Activated T-helper 1 cell treated with Interleukin-2 at 50 U/mL for 16 hours (primary cell): ENCODE measurements around the gene DIAPH2.

ENCODE experiments used
- DNase-seq: peaks from one replicate; pipeline ENCODE4 v3.0.0-alpha.2; 2020; ENCODE audit warnings: low read depth

The DIAPH2 gene

DNA sequence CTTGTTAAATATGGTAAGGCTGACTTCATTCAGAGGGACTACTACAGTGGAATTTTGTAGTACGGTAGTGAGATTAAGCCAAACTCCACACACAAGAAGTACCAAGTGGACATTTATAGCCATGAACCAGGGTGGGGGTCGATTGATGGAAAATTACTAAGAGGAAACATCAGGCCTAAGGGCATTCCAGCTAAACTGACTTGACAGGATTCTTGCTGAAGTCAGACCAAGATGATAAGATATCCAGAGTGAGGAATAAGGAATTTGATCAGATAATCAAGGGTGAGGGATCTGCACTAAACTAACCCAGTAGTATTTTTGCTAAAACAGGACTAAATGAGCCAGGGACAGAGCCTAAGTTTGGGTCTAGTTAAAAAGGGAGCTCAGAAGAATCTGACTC is 796.6 kb downstream of the DIAPH2 start:
- no peak for DNase-seq

DNA sequence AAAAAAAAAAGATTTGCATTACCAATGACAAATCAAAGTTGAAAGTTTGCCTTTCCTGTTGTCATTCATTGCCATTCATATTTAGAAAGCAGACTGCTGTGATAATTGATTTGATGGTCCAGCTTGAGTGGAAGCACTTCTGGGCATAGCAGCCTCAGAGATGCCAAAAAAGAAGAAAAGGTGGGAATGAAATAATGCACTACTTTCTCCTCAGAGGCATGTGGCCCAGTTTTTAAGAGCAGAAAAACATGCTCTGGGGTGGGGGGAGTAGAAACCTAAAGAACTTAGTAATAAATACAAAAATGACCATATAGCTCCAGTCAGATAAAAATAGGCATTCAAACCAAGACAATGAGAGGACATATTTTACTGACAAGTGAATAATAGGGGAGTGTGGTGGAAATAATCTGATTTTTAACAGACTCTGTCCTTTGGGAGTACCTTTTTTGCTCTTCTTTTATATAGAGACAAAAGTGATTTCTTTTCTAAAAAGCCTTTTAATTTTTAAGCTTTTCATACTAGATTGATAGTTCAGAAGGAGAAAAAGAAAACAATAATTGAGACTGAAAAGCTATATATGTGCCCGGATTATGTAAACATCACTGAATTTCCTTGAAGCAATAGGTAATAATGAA is 798.1 kb downstream of the DIAPH2 start:
- no peak for DNase-seq

GRCh38 chrX:97490656-97491055 is 806.0 kb downstream of the DIAPH2 start:
- DNase-seq = no peak

GRCh38 chrX:97494756-97495372 is 810.2 kb downstream of the DIAPH2 start:
- no peak for DNase-seq

GRCh38 chrX:97498093-97498492 is 813.5 kb downstream of the DIAPH2 start:
- no peak for DNase-seq

GRCh38 chrX:97504431-97504830 is 819.8 kb downstream of the DIAPH2 start:
- no peak for DNase-seq

DNA sequence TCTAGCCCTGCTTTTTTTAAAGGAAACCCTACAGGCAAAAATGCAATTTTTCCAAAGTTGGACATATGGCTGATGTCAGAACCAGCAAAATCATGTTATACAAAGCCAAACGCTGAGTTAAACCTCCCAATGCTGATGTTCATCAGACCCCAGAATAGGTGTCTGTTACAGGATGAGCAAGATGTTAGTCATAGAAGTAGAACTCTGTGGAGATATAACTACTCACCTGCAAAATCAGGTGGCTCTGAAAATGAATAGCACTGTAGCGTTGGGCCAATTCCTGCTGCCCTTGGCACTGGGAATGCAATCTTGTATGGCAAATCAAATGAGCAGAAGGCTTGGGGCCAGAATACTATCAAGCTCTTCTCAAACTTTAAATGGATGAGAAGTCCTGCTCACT is 833.1 kb downstream of the DIAPH2 start:
- DNase-seq = no peak

DNA sequence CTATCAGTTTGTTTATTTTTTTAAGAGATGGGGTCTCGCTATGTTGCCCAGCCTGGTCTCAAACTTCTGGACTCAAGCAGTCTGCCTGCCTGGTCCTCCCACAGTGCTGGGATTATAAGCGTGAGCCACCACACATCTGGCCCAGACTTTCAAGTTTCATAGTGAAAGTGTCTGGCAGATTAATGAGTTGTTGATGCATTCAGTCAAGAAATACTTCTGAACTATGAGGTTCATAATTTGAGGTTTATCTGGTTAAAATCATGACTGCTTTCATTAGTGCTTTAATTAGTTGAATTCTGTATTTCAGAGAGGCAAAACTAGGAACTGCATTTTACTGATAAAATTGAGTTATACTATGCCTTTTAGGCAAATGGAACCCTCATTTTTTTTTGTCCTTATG is 837.7 kb downstream of the DIAPH2 start:
- DNase-seq = no peak

GRCh38 chrX:97524340-97524739 is 839.7 kb downstream of the DIAPH2 start:
- DNase-seq = no peak

DNA sequence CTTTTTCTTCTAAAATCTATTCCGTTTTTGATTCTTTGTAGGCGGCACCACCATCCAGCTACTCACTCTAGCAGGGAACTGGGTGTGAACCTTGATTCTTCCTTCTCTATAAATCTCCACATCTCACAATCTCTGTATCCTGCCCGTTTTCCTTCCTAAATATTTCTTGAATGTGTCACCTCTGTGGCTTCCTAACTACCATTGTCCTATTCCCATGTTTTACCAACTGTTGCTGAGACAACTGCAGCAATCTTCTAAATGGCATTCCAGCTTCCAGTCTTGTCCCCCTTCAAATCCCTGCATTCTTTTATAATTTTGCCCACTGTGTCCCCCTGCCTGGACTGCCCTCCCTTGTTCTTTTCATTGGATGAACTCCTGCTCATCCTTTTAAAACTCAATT is 840.4 kb downstream of the DIAPH2 start:
- DNase-seq = no peak

DNA sequence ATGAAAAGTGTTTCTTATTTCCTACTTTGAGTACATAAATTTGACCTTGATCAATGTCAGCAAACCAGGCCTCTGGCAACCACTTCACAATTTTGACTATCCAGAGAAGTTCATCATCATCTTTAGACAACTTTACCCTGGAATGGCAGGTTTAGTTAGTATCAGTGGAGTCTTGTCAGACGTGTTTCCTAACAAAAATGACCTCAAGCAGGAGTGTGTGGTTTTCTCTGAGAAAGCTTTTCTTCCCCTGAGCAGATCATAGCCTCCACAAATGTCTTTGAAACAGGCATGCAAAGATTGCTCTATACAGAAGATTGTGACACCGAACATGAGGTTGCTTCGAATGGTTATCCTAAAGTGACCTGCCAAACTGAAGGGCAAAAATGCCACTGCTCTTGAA is 841.3 kb downstream of the DIAPH2 start:
- DNase-seq = no peak

DNA sequence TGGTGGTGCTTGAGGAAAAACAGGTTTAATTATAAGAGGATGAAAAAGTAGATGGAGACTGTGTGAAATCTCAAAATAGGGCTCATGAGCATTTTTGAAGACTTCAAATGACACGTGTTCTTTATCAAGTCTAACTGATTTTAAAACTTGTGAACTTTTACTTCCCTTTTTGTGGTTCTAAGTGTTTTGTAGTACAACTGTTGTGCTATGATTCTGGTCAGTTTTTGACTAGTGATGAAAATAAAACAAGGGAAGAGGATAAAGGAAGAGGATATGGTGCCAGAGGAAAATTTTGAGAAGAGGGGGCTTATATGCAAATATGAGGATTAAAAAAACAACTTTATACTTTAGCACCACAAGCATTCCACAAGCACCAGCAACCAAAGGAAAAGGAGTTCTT is 843.1 kb downstream of the DIAPH2 start:
- no peak for DNase-seq

- DNase-seq = no peak
Measured at GRCh38 chrX:97529536-97530200, 845.0 kb downstream of the DIAPH2 start.

DNA sequence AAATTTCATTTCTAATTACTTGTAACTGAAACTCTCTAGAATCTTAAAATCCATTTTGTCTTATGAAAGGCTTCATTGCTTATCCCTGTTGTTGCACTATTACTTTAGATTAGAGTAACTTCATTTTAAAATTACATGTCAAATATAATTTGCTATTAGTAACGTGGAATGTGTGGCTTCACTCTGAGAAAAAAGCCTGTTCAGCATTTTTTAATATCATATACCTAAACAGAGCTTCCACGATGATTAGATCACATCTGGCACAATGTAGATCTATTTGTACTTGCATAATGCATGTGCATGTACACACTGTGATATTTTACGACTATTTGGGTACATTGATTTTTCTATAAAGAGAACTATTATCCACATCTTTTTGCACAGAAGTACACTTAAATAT is 847.2 kb downstream of the DIAPH2 start:
- DNase-seq = no peak

- DNase-seq = no peak
Measured at GRCh38 chrX:97538745-97539144, 854.1 kb downstream of the DIAPH2 start.

- DNase-seq = no peak
Measured at GRCh38 chrX:97539970-97540519, 855.4 kb downstream of the DIAPH2 start.

GRCh38 chrX:97547877-97548578 is 863.4 kb downstream of the DIAPH2 start:
- DNase-seq = no peak

GRCh38 chrX:97551821-97552220 is 867.2 kb downstream of the DIAPH2 start:
- no peak for DNase-seq

DNA sequence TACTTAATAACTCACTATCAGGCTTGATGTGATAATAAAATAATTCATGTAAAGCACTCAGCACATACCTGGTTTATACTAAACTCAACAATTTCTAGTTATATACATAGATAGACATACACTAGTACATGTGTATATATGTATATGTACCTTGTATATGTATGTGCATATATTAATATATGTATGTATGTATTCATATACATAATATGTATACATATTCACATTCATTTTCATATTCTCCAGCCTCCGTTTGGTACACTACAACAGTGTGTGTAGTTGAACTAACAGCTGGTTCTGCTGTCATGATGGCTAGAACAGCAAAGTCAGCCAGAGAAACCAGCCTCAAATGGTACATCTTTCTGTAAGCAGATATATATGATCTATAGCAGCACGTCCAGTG is 869.2 kb downstream of the DIAPH2 start:
- no peak for DNase-seq

- no peak for DNase-seq
Measured at GRCh38 chrX:97556359-97556758, 871.7 kb downstream of the DIAPH2 start.

GRCh38 chrX:97563531-97564133 is 879.0 kb downstream of the DIAPH2 start:
- peak; percentile 1 for DNase-seq

GRCh38 chrX:97564496-97564895 is 879.9 kb downstream of the DIAPH2 start:
- no peak for DNase-seq
